CD4-positive, alpha-beta T cell treated with Interleukin-17A for 4 hours (primary cell): ENCODE results near the gene PPP2R5C.
A peak's percentile ranks its signal among the peaks of the same experiment; 100 is the strongest.

ENCODE experiments used
- DNase-seq: peaks from one replicate; pipeline ENCODE4 v3.0.0-alpha.2; 2020; ENCODE audit warnings: mixed read lengths

PPP2R5C gene

DNA sequence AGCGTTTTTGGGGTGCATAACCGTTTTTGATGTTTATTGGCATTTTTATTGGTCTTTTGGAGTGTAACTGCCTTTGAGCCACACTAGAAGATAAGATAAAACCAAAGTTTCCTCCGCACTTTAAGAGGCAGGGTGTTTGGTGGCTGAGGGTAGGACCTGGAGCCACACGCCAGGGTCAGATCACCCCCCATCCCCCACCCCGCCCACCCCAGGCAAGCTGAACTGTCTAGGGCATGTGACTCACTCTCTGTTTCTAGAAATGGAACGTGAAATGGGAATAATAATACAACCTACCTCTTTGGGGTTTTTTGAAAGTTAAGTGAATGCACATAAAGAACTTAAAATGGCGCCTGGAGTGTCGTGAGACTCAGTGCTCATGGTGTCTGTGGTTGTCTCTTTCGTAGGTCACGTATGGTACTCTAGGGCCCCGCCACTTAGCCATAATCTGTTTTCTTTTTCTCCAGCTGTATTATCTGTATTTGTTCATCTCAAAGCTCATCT is 56.0 kb downstream of the PPP2R5C start:
- DNase-seq = peak; percentile 89

DNA sequence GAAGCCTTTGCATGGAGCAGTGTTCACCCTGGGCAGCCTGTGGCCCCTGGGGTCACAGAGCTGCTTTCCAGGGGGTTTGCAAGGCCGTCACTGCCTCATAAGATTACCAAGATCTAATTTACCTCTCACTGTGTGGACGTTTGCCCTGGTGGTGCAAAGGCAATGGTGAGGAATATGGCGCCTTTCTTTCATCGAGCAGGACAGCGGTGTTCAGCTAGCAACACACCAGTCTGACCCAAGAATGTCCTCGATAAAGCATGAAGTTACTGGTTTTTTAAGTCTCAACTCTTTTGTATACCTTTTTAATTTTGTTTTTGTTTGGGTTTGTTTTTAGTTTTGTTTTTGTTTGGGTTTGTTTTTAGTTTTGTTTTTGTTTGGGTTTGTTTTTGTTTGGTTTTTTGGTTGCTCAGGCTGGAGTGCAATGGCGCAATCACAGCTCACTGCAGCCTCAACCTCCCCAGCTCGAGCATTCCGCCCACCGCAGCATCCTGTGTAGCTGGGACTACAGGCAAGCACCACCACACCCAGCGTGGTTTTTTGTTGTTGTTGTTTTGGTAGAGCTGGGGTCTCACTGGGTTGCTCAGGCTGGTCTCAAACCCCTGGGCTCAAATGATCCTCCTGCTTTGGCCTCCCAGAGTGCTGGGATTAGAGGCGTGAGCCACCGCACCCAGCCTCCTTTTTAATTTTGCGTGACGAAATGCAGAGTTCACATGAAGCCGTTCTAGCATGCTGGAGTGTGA is 57.9 kb downstream of the PPP2R5C start:
- peak; percentile 81 for DNase-seq

GRCh38 chr14:101820283-101820798 is 58.8 kb downstream of the PPP2R5C start:
- DNase-seq = peak; percentile 54

DNA sequence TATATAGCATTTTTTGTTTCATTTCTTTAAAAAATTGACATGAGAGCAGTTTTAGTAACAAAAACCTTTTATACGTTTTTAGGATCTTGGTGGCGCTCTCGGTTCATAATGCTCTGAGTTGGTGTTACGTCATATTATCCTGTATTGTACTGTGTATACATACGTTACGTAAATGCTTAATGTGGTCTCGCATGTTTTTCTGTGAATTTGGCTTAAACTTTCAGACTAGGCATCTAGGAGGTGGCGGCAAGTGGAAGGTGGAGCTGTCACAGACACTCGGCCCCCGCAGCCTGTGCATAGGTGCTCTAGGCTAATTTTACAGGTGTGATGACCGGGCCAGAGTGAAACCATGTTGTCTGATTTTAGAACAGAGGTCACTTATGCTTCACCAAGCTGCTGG is 60.0 kb downstream of the PPP2R5C start:
- DNase-seq = peak; percentile 66

GRCh38 chr14:101823066-101823465 is 61.6 kb downstream of the PPP2R5C start:
- DNase-seq = peak; percentile 37

GRCh38 chr14:101823511-101824120 is 62.1 kb downstream of the PPP2R5C start:
- peak; percentile 73 for DNase-seq

GRCh38 chr14:101824339-101824727 is 62.8 kb downstream of the PPP2R5C start:
- DNase-seq = no peak

- DNase-seq = no peak
Measured at GRCh38 chr14:101825797-101826196, 64.3 kb downstream of the PPP2R5C start.

- DNase-seq = no peak
Measured at GRCh38 chr14:101826351-101826750, 64.8 kb downstream of the PPP2R5C start.

DNA sequence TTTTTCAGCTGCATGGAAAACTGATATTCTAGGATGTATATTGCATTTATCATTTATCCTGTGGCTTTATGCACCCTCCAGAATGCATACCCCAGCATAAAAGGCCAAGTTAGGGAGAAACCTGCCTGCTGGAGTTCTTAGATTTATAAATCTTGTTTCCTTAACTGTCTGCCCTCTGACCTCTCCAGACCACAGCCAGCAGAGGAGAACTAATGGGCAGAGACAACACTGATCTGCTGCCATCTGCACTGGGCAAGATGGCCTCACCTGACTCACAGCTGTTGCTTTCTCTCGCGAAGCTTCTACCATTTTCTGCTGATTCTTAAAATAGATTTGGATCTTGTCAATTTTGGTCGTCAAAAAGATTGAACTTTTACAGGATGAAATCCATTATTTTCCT is 65.8 kb downstream of the PPP2R5C start:
- DNase-seq = no peak

- DNase-seq = no peak
Measured at GRCh38 chr14:101828046-101828445, 66.5 kb downstream of the PPP2R5C start.

DNA sequence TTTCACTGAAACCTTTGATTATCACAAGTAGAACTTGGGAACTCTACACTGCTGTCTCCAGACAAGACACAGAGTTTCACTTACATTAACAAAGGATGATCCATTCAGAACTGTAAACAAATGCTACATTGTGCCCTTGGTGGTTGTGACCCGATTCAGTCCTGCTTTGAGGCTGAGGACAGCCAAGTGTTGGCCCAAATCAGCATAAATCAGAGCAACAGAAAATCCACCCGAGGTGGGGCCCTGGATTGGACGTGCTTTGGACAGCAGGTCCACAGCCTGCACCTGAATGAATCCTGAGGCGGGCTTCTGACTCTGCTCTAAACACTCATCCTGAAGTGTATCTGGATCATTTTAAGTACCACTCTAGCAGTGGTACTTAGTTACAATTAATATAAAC is 68.8 kb downstream of the PPP2R5C start:
- DNase-seq = no peak

GRCh38 chr14:101833045-101833444 is 71.5 kb downstream of the PPP2R5C start:
- DNase-seq = no peak

DNA sequence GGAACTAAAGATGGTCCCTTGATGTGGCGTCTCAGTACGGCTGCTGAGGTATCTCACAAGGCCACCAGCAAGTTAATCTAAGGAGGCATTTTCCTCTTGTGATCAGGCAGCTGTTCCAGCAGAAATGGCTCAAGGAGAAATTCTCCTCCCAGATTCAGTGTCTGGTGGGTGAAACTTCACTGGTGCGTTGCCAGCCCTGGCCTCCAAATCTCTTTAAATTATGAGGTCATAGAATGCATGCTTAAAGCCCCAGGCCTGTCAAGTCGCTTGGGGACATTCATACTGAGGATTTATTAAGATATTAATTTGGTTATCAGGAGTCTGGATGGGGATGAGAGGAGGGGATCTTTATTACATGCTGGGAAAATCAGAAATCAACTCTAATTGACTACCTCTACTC is 72.9 kb downstream of the PPP2R5C start:
- no peak for DNase-seq

DNA sequence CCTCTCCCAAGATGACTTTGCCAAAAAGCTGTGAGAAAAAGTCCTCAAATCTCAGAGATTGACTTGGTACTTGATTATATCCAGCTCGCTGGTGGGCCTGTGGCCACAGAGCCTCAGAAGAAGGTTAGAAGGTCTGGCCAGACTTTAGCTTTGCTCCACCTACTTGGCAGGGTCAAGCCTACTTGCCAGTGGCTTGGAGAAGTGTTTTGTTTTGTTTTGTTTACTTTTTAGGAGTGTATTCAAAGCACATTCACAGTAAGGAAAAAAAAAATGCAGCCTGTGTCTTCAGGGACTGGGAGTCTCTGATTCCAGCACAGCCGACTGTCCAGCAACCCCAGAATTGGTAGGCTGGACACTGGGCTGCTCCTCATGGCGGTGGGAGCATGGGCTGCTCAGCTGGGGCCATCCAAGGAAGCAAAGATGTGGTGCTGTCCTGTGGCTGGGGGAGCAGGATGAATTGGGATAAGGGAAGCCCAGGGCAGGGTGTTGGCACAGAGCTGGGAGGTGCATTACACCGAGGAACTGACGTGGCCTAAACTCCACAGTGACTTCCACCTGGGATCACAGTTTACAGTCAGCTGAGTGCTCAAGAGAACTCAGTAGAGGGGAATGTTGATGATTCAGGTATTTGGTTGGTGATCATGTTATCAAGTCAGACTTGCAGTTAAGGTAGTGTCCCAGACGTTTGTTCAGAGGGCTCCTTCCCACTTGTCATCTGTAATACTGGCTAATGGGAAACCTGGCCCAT is 73.5 kb downstream of the PPP2R5C start:
- DNase-seq = no peak

DNA sequence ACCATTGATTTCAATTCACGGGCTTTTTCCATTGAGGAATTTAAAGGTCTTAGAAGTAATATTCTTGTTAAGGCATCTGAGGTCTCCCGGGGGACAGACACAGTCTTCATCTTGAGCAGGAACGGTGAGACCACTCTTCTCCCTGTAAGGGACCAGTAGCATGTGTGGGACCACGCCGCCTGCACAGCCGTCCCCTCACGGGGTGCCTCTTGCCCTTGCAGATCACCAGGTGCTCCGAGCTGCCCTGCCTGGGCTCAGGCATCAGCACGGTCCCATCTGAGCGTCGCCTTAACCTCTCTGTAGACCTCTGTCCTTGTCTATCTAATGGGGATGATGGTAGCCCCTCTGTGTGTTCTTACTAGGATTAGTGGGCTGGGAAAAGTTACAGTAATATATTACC is 74.1 kb downstream of the PPP2R5C start:
- no peak for DNase-seq

DNA sequence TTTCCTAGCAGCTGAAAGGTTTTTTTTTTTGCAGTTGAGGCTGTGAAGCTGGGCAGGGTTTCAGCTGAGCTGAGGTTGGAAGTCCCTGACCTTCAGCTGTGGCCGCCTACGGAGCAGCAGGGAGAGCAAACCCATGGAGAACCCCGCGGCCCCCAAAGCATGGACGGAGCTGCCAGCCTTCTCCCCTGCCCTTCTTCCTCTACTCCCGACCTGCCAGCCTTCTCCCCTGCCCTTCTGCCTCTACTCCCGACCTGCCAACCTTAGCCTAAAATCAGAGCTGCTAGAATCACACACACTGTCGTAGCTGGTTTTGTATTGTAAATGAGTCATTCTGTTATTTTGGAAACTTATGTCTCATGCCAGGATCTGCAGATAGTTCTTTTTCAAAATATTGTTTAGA is 74.6 kb downstream of the PPP2R5C start:
- no peak for DNase-seq

GRCh38 chr14:101838476-101838875 is 77.0 kb downstream of the PPP2R5C start:
- no peak for DNase-seq

- DNase-seq = peak; percentile 62
Measured at GRCh38 chr14:101839236-101839635, 77.7 kb downstream of the PPP2R5C start.

- DNase-seq = no peak
Measured at GRCh38 chr14:101839661-101840060, 78.2 kb downstream of the PPP2R5C start.

DNA sequence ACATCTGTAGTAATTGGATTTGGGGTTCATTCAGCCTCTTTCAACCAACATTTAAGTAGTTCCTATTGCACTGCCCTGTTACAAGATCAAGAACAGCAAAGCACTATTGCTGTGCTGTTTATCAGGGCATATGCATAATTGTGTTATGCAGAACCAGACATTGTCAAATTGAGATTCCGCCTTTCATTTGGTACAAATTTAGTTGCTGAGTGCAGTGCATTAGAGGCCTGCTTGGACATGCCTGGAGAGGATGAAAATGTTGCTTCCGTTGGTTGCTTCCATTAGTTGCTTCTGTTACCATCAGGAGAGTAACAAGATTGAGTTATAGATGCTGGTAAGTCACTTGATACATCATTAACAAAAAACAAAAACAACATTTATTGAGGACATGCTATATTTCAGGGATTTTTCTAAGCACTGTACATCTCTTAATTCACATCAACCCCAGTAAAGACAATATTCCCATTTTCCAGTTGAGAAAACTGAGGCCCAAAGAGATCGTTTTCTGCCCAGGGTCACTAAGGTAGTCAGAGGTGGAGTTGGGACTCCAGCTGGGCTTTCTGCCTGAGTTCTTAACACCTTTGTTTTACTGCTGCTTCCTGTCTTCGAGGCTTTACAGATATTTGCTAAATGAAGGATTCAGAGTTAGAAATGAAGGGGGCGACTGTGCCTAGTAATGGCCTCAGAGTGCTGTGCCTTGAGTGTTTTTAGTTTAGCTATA is 79.3 kb downstream of the PPP2R5C start:
- DNase-seq = no peak

DNA sequence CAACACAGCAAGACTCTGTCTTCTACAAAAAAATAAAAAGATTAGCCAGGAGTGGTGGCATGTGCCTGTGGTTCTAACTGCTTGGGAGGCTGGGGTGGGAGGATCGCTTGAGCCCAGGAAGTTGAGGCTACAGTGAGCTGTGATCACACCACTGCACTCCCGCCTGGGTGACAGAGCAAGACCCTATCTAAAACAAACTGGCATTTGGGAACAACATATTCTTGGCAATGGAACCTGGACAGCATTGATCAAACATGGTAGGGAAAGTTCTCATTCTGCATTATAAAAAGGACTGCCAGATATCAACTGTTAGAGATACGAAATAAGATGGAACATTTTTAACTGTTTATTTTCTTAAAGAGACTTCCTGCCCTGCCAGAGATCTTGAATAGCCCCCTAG is 81.5 kb downstream of the PPP2R5C start:
- no peak for DNase-seq

DNA sequence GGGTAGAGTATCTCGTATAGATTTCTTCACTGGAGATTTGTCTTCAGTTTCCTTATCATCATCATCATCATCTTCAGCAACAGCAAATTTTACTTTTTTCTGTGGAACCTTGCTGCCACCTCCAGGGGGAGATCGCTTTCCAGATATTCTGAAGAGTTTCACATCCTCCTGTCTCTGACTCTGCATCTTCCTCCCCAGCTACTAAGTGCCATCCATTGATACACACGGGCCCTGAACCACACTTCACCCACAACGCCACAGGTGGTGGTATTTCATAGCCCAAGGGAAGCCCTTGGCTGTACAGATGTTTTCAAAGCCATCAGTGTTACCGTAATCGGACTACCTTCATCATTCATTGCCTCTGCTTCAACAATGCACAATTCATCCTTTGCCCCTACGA is 82.2 kb downstream of the PPP2R5C start:
- peak; percentile 68 for DNase-seq
